ENCODE results near the gene EPB41L2.

Gene EPB41L2

GRCh38 chr6:131001111-131001736, 61.8 kb downstream of the EPB41L2 start:
- POLR2A ChIA-PET, result no interaction called here

GRCh38 chr6:131000544-131000943, 62.5 kb downstream of the EPB41L2 start:
- no peak for TF ChIP-seq CTCF (IDR thresholded peaks at IDR 0.05; ENCODE audit: insufficient read depth, low read length, missing control alignments)
- H3K4me3 ChIP-seq (ENCODE audit: low read depth, low read length), result no peak overlapping the region
- ChIA-PET CTCF (interaction anchor here (0.7 kb wide), 1 partner anchor 161 kb away, joined by 3 read pairs; no protein-coding TSS in a partner anchor), POLR2A (no interaction called here)
- no peak for DNase-seq (ENCODE audit: low read depth, low spot score)

More at GRCh38 chr6:131001111-131001736, 61.8 kb downstream of the EPB41L2 start:
- CTCF ChIA-PET, result interaction anchor here (1.2 kb wide), 1 partner anchor 14 kb away, joined by 3 read pairs; no protein-coding TSS in a partner anchor
- TF ChIP-seq CTCF (IDR thresholded peaks at IDR 0.05; ENCODE audit: insufficient read depth, low read length, missing control alignments), result no peak
- H3K4me3 ChIP-seq (ENCODE audit: low read depth, low read length), result no peak overlapping the region
- DNase-seq (ENCODE audit: low read depth, low spot score), result no peak

- CTCF ChIA-PET, result interaction anchor here (1.0 kb wide), 1 partner anchor 8 kb away, joined by 3 read pairs; no protein-coding TSS in a partner anchor
- no peak overlapping the region for H3K4me3 ChIP-seq (ENCODE audit: low read depth, low read length)
- no peak for TF ChIP-seq CTCF (IDR thresholded peaks at IDR 0.05; ENCODE audit: insufficient read depth, low read length, missing control alignments)
- POLR2A ChIA-PET, result no interaction called here
- peak; percentile 34 for DNase-seq (ENCODE audit: low read depth, low spot score)
These were observed 65.8 kb downstream of the EPB41L2 start for GRCh38 chr6:130997061-130997753.

- CTCF ChIA-PET, result no interaction called here
- POLR2A ChIA-PET, result interaction anchor here (0.6 kb wide), 1 partner anchor 27 kb away, joined by 3 read pairs; no protein-coding TSS in a partner anchor
- TF ChIP-seq CTCF (IDR thresholded peaks at IDR 0.05; ENCODE audit: insufficient read depth, low read length, missing control alignments), result no peak
- DNase-seq (ENCODE audit: low read depth, low spot score), result no peak
- H3K4me3 ChIP-seq (ENCODE audit: low read depth, low read length), result no peak overlapping the region
These were observed 66.4 kb downstream of the EPB41L2 start for GRCh38 chr6:130996635-130997034.

- ChIA-PET CTCF (interaction anchor here (0.9 to 1.1 kb wide), 2 partner anchors 18 to 54 kb away, joined by 3 to 4 read pairs; no protein-coding TSS in a partner anchor), POLR2A (interaction anchor here (0.6 kb wide), 1 partner anchor 28 kb away, joined by 3 read pairs; no protein-coding TSS in a partner anchor)
- TF ChIP-seq CTCF (IDR thresholded peaks at IDR 0.05; ENCODE audit: insufficient read depth, low read length, missing control alignments), result no peak
- no peak overlapping the region for H3K4me3 ChIP-seq (ENCODE audit: low read depth, low read length)
- no peak for DNase-seq (ENCODE audit: low read depth, low spot score)
These were observed 67.1 kb downstream of the EPB41L2 start for GRCh38 chr6:130995783-130996447.
